ENCODE data around the gene ESRRA. TPM values are rescaled to one million over a fixed set of nuclear protein-coding genes. Genes with fewer than 3 reads are reported as not detected.

The ESRRA gene
- total RNA-seq, 1 donor from 2014 or later = 34.7 TPM

DNA sequence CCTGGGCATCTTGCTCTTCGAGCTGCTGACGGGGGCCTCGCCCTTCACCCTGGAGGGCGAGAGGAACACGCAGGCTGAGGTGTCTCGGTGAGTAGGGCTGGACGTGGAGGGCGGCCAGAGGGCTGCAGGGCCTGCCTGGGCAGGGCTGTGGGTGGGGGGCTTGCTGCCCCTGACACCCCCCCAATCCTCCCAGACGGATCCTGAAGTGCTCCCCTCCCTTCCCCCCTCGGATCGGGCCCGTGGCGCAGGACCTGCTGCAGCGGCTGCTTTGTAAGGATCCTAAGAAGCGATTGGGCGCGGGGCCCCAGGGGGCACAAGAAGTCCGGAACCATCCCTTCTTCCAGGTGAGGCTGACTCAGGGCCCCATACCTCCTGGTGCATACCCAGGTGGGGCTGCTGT, 56.3 kb downstream of the ESRRA start:
- Mint-ChIP-seq H3K9me3 (no peaks in the 10 kb centered on the region), H3K4me3 (peak overlapping the region; percentile 66), H3K27ac (ENCODE audit: unreplicated experiment) (no peak overlapping the region), H3K36me3 (ENCODE audit: low read depth) (peaks cover 4% of the 10 kb centered on the region), H3K4me1 (peaks cover 9% of the 10 kb centered on the region), H3K27me3 (ENCODE audit: low read depth) (no peaks in the 10 kb centered on the region)
- no peak for TF ChIP-seq CTCF (conservative IDR thresholded peaks at IDR 0.05)
- no peak for DNase-seq (ENCODE audit: low read depth, low spot score)

DNA sequence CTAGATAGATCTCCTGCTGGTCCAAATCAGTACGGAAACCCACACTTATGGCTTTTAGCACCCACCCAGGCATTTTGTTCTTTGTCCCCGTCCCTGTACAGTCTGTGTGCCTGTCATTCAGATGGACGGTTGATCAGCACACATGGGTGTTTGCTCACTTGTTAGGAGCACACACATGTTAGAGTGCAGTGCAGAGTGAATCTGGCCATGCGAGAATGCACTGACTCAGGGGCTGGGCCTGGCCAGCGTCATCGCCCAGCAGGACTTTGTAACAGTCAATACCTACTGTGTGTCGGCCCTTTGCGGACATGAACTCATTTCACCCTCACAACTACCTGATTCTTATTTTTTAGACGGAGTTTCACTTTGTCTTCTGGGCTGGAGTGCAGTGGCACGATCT, 57.0 kb downstream of the ESRRA start:
- Mint-ChIP-seq H3K27me3 (ENCODE audit: low read depth) (no peaks in the 10 kb centered on the region), H3K9me3 (no peaks in the 10 kb centered on the region), H3K4me3 (peak overlapping the region; percentile 66), H3K36me3 (ENCODE audit: low read depth) (peaks cover 6% of the 10 kb centered on the region), H3K27ac (ENCODE audit: unreplicated experiment) (no peak overlapping the region), H3K4me1 (peaks cover 10% of the 10 kb centered on the region)
- no peak for TF ChIP-seq CTCF (conservative IDR thresholded peaks at IDR 0.05)
- DNase-seq (ENCODE audit: low read depth, low spot score) = no peak

DNA sequence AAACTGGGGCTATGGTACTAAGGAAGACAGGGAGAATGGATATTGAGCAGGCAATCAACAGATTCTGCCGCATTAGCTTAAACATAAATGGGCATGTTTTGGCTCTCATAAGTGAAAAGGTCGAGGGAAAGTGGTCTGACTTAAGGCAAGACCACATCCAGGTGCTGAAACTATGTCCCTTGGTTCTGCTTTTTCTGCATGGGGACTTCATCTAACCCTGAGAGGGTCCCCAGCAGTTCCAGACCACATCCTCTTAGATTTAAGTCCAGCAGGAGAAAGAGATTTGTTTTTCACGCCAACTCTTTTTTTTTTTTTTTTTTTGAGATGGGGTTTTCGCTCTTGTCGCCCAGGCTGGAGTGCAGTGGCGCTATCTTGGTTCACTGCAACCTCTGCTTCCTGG, 59.1 kb downstream of the ESRRA start:
- no peak overlapping the region for H3K27ac Mint-ChIP-seq (ENCODE audit: unreplicated experiment)
- H3K27me3 Mint-ChIP-seq (ENCODE audit: low read depth) = no peaks in the 10 kb centered on the region
- TF ChIP-seq CTCF (conservative IDR thresholded peaks at IDR 0.05) = no peak
- no peaks in the 10 kb centered on the region for H3K9me3 Mint-ChIP-seq
- H3K4me1 Mint-ChIP-seq = peaks cover 9% of the 10 kb centered on the region
- no peak for DNase-seq (ENCODE audit: low read depth, low spot score)
- H3K4me3 Mint-ChIP-seq = no peak overlapping the region
- H3K36me3 Mint-ChIP-seq (ENCODE audit: low read depth) = peaks cover 10% of the 10 kb centered on the region

DNA sequence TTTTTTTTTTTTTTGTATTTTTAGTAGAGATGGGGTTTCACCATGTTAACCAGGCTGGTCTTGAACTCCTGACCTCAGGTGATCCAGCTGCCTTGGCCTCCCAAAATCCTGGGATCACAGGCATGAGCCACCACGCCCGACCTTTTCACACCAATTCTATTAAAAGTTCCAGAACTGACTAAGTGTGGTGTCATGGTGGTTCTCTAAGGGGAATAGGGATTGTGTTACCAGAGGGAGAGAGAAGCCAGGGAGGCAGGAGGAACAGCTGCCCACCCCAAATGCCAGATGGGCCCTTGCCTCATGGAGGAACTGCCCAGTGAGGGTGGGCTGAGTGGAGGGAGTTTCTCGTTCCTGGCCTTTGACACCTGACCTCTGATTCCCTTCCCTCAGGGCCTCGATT, 59.6 kb downstream of the ESRRA start:
- H3K4me1 Mint-ChIP-seq = peaks cover 4% of the 10 kb centered on the region
- TF ChIP-seq CTCF (conservative IDR thresholded peaks at IDR 0.05) = no peak
- no peaks in the 10 kb centered on the region for H3K27me3 Mint-ChIP-seq (ENCODE audit: low read depth)
- H3K4me3 Mint-ChIP-seq = no peak overlapping the region
- no peak for DNase-seq (ENCODE audit: low read depth, low spot score)
- no peak overlapping the region for H3K27ac Mint-ChIP-seq (ENCODE audit: unreplicated experiment)
- no peaks in the 10 kb centered on the region for H3K9me3 Mint-ChIP-seq
- peaks cover 11% of the 10 kb centered on the region for H3K36me3 Mint-ChIP-seq (ENCODE audit: low read depth)

Small RNA genes lying within 50 kb of the gene (microRNA-seq; reads per million reads assigned to microRNA genes)
- not detected for gene MIR7155

Other genes starting within 250 kb of the ESRRA start
- 22.1 and 26.1 TPM in 2 replicates for gene MACROD1, start 139.4 kb upstream of the ESRRA start, total RNA-seq
- gene STIP1, start 119.4 kb upstream of the ESRRA start, total RNA-seq = 294 and 296 TPM in 2 replicates
- 2.8 and 3.8 TPM in 2 replicates for gene FERMT3, start 98.8 kb upstream of the ESRRA start, total RNA-seq
- 40.2 and 43.2 TPM in 2 replicates for gene TRPT1, start 79.3 kb upstream of the ESRRA start, total RNA-seq
- gene NUDT22, start 79.2 kb upstream of the ESRRA start, total RNA-seq = 35.7 and 40.8 TPM in 2 replicates
- 27.2 TPM in 2 replicates for gene DNAJC4, start 75.0 kb upstream of the ESRRA start, total RNA-seq
- 61.2 and 62.7 TPM in 2 replicates for gene VEGFB, start 70.9 kb upstream of the ESRRA start, total RNA-seq
- gene FKBP2, start 64.4 kb upstream of the ESRRA start, total RNA-seq = 29.2 and 33.7 TPM in 2 replicates
- 286 and 296 TPM in 2 replicates for gene PPP1R14B, start 58.6 kb upstream of the ESRRA start, total RNA-seq
- 36.4 and 40.5 TPM in 2 replicates for gene PLCB3, start 54.0 kb upstream of the ESRRA start, total RNA-seq
- 45.3 and 47.1 TPM in 2 replicates for gene BAD, start 20.9 kb upstream of the ESRRA start, total RNA-seq
- gene GPR137, start 19.7 kb upstream of the ESRRA start, total RNA-seq = 55.9 and 61.4 TPM in 2 replicates
- not detected in 2 replicates for gene KCNK4, start 14.2 kb upstream of the ESRRA start, total RNA-seq
- gene CATSPERZ, start 5.2 kb upstream of the ESRRA start, total RNA-seq = not detected in 2 replicates
- 201 and 207 TPM in 2 replicates for gene TRMT112, start 12.0 kb downstream of the ESRRA start, total RNA-seq
- gene PRDX5, start 12.6 kb downstream of the ESRRA start, total RNA-seq = 148 and 168 TPM in 2 replicates
- gene CCDC88B, start 34.7 kb downstream of the ESRRA start, total RNA-seq = 0.91 and 1.1 TPM in 2 replicates
- gene RPS6KA4, start 53.6 kb downstream of the ESRRA start, total RNA-seq = 12.6 and 17.6 TPM in 2 replicates